ENCODE measurements around the gene RAPGEF2. TPM values are rescaled to one million over a fixed set of nuclear protein-coding genes. Genes with fewer than 3 reads are reported as not detected.

Gene RAPGEF2
- total RNA-seq, 1 experiment from 2014 or later, result 29.8 TPM

GRCh38 chr4:159401226-159401712, 298.4 kb downstream of the RAPGEF2 start:
- Histone ChIP-seq H4K20me1 (ENCODE audit: insufficient read depth) (no peaks in the 10 kb centered on the region), H3K9me2 (ENCODE audit: insufficient read depth) (no peaks in the 10 kb centered on the region), H3K4me2 (no peak overlapping the region), H2AFZ (no peak overlapping the region), H3K9me3 (ENCODE audit: insufficient read depth, low read depth) (no peaks in the 10 kb centered on the region), H3F3A (ENCODE audit: insufficient read depth, low read depth) (no peaks in the 10 kb centered on the region), H3K79me2 (ENCODE audit: low read depth) (no peaks in the 10 kb centered on the region), H3K4me1 (replicated peaks; ENCODE audit: insufficient read depth) (0 out of 2 replicates have a peak, but pooled peaks cover 7% of the 10 kb centered on the region), H3K4me3 (no peak overlapping the region), H3K27me3 (ENCODE audit: insufficient read depth, low read depth) (no peaks in the 10 kb centered on the region), H3K27ac (no peak overlapping the region), H3K36me3 (ENCODE audit: low read depth) (no peaks in the 10 kb centered on the region)
- DNase-seq, result no peak
- intact Hi-C loops (cut with micrococcal nuclease; ENCODE audit: unreplicated experiment), result no loop called here
- no peak for TF ChIP-seq EZH2 (IDR thresholded peaks at IDR 0.05; ENCODE audit: low read depth)
- TF ChIP-seq, protein P1, sequence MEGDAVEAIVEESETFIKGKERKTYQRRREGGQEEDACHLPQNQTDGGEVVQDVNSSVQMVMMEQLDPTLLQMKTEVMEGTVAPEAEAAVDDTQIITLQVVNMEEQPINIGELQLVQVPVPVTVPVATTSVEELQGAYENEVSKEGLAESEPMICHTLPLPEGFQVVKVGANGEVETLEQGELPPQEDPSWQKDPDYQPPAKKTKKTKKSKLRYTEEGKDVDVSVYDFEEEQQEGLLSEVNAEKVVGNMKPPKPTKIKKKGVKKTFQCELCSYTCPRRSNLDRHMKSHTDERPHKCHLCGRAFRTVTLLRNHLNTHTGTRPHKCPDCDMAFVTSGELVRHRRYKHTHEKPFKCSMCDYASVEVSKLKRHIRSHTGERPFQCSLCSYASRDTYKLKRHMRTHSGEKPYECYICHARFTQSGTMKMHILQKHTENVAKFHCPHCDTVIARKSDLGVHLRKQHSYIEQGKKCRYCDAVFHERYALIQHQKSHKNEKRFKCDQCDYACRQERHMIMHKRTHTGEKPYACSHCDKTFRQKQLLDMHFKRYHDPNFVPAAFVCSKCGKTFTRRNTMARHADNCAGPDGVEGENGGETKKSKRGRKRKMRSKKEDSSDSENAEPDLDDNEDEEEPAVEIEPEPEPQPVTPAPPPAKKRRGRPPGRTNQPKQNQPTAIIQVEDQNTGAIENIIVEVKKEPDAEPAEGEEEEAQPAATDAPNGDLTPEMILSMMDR (conservative IDR thresholded peaks at IDR 0.05), result no peak
- ChIA-PET POLR2A (ENCODE audit: unreplicated experiment) (no interaction called here), CTCF (no interaction called here)
- BruUV-seq (replicated peaks), result no TSS peak

DNA sequence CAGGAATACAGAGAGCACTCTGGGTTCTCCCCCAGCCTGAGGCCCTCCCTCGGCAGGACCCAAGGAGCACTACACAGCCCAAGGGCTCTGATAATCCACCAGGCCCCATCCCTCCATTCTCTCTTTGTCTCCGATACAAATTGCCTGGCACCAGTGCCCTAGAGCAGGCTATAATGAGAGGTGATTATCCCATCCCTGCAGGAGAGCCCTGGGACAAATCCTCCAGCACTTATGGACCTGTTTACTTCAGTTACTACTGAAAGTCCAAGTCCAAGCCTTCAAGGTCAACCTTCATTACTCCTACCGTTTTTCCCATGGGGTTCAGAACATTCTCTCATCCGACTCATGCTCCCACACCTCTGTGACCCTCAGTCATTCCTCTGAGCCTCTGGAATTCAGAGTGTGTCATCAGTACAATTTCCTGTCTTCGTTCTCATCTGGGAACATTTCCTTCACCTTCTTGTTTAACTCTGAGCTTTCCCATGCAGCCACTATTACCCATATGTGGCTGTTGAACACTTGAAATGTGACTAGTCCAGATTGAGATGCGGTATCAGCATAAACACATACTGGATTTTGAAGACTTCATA, 299.0 kb downstream of the RAPGEF2 start:
- Histone ChIP-seq H4K20me1 (ENCODE audit: insufficient read depth) (no peaks in the 10 kb centered on the region), H3K9me3 (ENCODE audit: insufficient read depth, low read depth) (no peaks in the 10 kb centered on the region), H3K4me2 (no peak overlapping the region), H3K4me3 (no peak overlapping the region), H3K9me2 (ENCODE audit: insufficient read depth) (no peaks in the 10 kb centered on the region), H3F3A (ENCODE audit: insufficient read depth, low read depth) (no peaks in the 10 kb centered on the region), H2AFZ (no peak overlapping the region), H3K79me2 (ENCODE audit: low read depth) (no peaks in the 10 kb centered on the region), H3K36me3 (ENCODE audit: low read depth) (no peaks in the 10 kb centered on the region), H3K27ac (0 out of 2 replicates have a peak overlapping the region, but pooled peaks have one; percentile 46), H3K4me1 (replicated peaks; ENCODE audit: insufficient read depth) (0 out of 2 replicates have a peak, but pooled peaks cover 7% of the 10 kb centered on the region), H3K27me3 (ENCODE audit: insufficient read depth, low read depth) (no peaks in the 10 kb centered on the region)
- ChIA-PET POLR2A (ENCODE audit: unreplicated experiment) (no interaction called here), CTCF (no interaction called here)
- no TSS peak for BruUV-seq (replicated peaks)
- intact Hi-C loops (cut with micrococcal nuclease; ENCODE audit: unreplicated experiment), result no loop called here
- TF ChIP-seq, protein P1 (conservative IDR thresholded peaks at IDR 0.05), result no peak
- no peak for TF ChIP-seq EZH2 (IDR thresholded peaks at IDR 0.05; ENCODE audit: low read depth)
- peak in 1 of 2 experiments; percentile 48 for DNase-seq

Small RNA genes lying within 50 kb of the gene (microRNA-seq; reads per million reads assigned to microRNA genes)
- not detected for gene MIR3688-1 (ENCODE audit: borderline number of aligned reads, borderline replicate concordance)
- not detected for gene MIR3688-2 (ENCODE audit: borderline number of aligned reads, borderline replicate concordance)

Data from PC-9 (cell line).